IMR-90 (cell line): ENCODE measurements around the gene MAML2. TPM values are rescaled to one million over a fixed set of nuclear protein-coding genes. Genes with fewer than 3 reads are reported as not detected.

ENCODE experiments used
- ATAC-seq: fragments of 200-7000 bp; cut with Tn5 transposase; 2 replicates; pipeline ENCODE4 v1.9.1; 2020; ENCODE audit warnings: low read depth, mild to moderate bottlenecking, moderate library complexity
- BruUV-seq: library from RNA; stranded (reverse); fragments of 400-500 nt; replicated peaks from 2 replicates; lab custom pipeline; 2021; lab: Mats Ljungman, UMichigan
- CTCF ChIA-PET: fragments of 300-600 bp; formaldehyde crosslinking; extraction: SDS; loops from one replicate; lab custom pipeline; 2021; ENCODE audit warnings: antibody characterized with exemption; lab: Yijun Ruan, JAX
- POLR2A ChIA-PET: fragments of 300-600 bp; sonication (Branson Sonifier 250); formaldehyde crosslinking; loops from one replicate; lab custom pipeline; 2022; ENCODE audit warnings: antibody characterized with exemption; ENCODE audit not compliant: unreplicated experiment; lab: Charles Lee
- DNase-seq: peaks from one replicate; pipeline ENCODE4 v3.0.0; 2013
- H2AFZ ChIP-seq: replicated peaks from 2 replicates; pipeline ENCODE3; 2013; ENCODE audit warnings: low read length, mild to moderate bottlenecking; ENCODE audit not compliant: poor library complexity
- H2AK5ac ChIP-seq: 2 replicates; pipeline ENCODE4 v1.6.1; 2013; ENCODE audit warnings: low read depth, low read length, inconsistent platforms
- H2AK9ac ChIP-seq: replicated peaks from 2 replicates; pipeline ENCODE3; 2013; ENCODE audit warnings: mild to moderate bottlenecking, low read depth, low read length, moderate library complexity; ENCODE audit not compliant: poor library complexity
- H2BK120ac ChIP-seq: 2 replicates; pipeline ENCODE4 v1.6.1; 2013; ENCODE audit warnings: low read depth, low read length, inconsistent platforms
- H2BK15ac ChIP-seq: 3 replicates; pipeline ENCODE4 v1.6.1; 2013; ENCODE audit warnings: low read depth, low read length, inconsistent platforms
- H2BK20ac ChIP-seq: 2 replicates; pipeline ENCODE4 v1.6.1; 2013; ENCODE audit warnings: low read depth, mild to moderate bottlenecking, inconsistent platforms, low read length, moderate library complexity
- H2BK5ac ChIP-seq: 2 replicates; pipeline ENCODE4 v1.6.1; 2013; ENCODE audit warnings: mild to moderate bottlenecking, low read depth, low read length, inconsistent platforms; ENCODE audit not compliant: poor library complexity, severe bottlenecking
- H3K14ac ChIP-seq: replicated peaks from 2 replicates; pipeline ENCODE4 v1.6.1; 2013; ENCODE audit warnings: low read depth, low read length, inconsistent platforms
- H3K18ac ChIP-seq: 2 replicates; pipeline ENCODE4 v1.6.1; 2013; ENCODE audit warnings: low read depth, low read length, control low read depth
- H3K23ac ChIP-seq: 2 replicates; pipeline ENCODE4 v1.6.1; 2013; ENCODE audit warnings: low read depth, low read length, inconsistent platforms
- H3K27ac ChIP-seq: 2 replicates; pipeline ENCODE4 v1.5.1; 2013; ENCODE audit warnings: mild to moderate bottlenecking, control low read depth, low read length; ENCODE audit not compliant: insufficient read depth
- H3K27me3 ChIP-seq: 2 replicates; pipeline ENCODE4 v1.6.1; 2013; ENCODE audit warnings: low read length; ENCODE audit not compliant: control insufficient read depth, insufficient read depth
- H3K36me3 ChIP-seq: 2 replicates; pipeline ENCODE4 v1.6.1; 2013; ENCODE audit warnings: low read length, mixed read lengths; ENCODE audit not compliant: control insufficient read depth, insufficient read depth
- H3K4ac ChIP-seq: 2 replicates; pipeline ENCODE4 v1.6.1; 2013; ENCODE audit warnings: low read depth, low read length, inconsistent platforms
- H3K4me1 ChIP-seq: 2 replicates; pipeline ENCODE4 v1.6.1; 2013; ENCODE audit warnings: low read length, mixed read lengths; ENCODE audit not compliant: control insufficient read depth, insufficient read depth
- H3K4me2 ChIP-seq: 2 replicates; pipeline ENCODE4 v1.6.1; 2013; ENCODE audit warnings: low read depth, mild to moderate bottlenecking, control low read depth, low read length, moderate library complexity
- H3K4me3 ChIP-seq: 2 replicates; pipeline ENCODE4 v1.5.1; 2013; ENCODE audit warnings: low read depth, mild to moderate bottlenecking, control low read depth, low read length, moderate library complexity; ENCODE audit not compliant: insufficient read depth
- H3K56ac ChIP-seq: 2 replicates; pipeline ENCODE4 v1.6.1; 2013; ENCODE audit warnings: low read length, inconsistent platforms; ENCODE audit not compliant: insufficient read depth; ENCODE audit errors: extremely low read depth
- H3K79me1 ChIP-seq, 2 experiments: 2 replicates each; pipeline ENCODE4 v1.6.1; 2013; ENCODE audit warnings: low read length in 2 of 2, inconsistent platforms in 1 of 2, low read depth in 1 of 2
- H3K9ac ChIP-seq: 2 replicates; pipeline ENCODE4 v1.6.1; 2013; ENCODE audit warnings: low read depth, low read length, control low read depth
- H3K9me1 ChIP-seq: 2 replicates; pipeline ENCODE4 v1.6.1; 2013; ENCODE audit warnings: low read length, inconsistent platforms; ENCODE audit not compliant: insufficient read depth
- H3K9me3 ChIP-seq: 2 replicates; pipeline ENCODE4 v1.6.1; 2013; ENCODE audit warnings: low read length; ENCODE audit not compliant: control insufficient read depth, insufficient read depth
- H4K20me1 ChIP-seq: 2 replicates; pipeline ENCODE4 v1.6.1; 2013; ENCODE audit warnings: low read length, inconsistent platforms; ENCODE audit not compliant: insufficient read depth
- H4K5ac ChIP-seq: 2 replicates; pipeline ENCODE4 v1.6.1; 2013; ENCODE audit warnings: mild to moderate bottlenecking, low read depth, low read length, control low read depth
- H4K8ac ChIP-seq, 2 experiments: 2 replicates each; pipeline ENCODE4 v1.6.1; 2013; ENCODE audit warnings: low read depth in 2 of 2, low read length in 2 of 2, control low read depth in 1 of 2, inconsistent platforms in 1 of 2
- H4K91ac ChIP-seq: 2 replicates; pipeline ENCODE4 v1.6.1; 2013; ENCODE audit warnings: low read depth, low read length, inconsistent platforms; ENCODE audit not compliant: insufficient read depth
- BHLHE40 ChIP-seq: fragments of 150-350 bp; IDR thresholded peaks from 2 replicates; pipeline ENCODE4 v1.6.1; 2016; ENCODE audit warnings: mild to moderate bottlenecking, low read depth, low read length
- CHD1 ChIP-seq: IDR thresholded peaks from 2 replicates; pipeline ENCODE4 v1.6.1; 2012; ENCODE audit warnings: low read depth, low read length, improper control_type of control experiment
- MAFK ChIP-seq: IDR thresholded peaks from 2 replicates; pipeline ENCODE4 v1.6.1; 2012; ENCODE audit warnings: low read depth, low read length, improper control_type of control experiment
- MXI1 ChIP-seq: IDR thresholded peaks from 2 replicates; pipeline ENCODE4 v1.6.1; 2012; ENCODE audit warnings: low read depth, mild to moderate bottlenecking, low read length, moderate library complexity, borderline replicate concordance
- NFE2L2 ChIP-seq: fragments of 150-350 bp; IDR thresholded peaks from 2 replicates; pipeline ENCODE4 v1.6.1; 2016; ENCODE audit warnings: low read depth, mild to moderate bottlenecking, low read length
- POLR2A ChIP-seq: IDR thresholded peaks from 2 replicates; pipeline ENCODE4 v1.6.1; 2012; ENCODE audit warnings: mild to moderate bottlenecking, low read depth, low read length
- RAD21 ChIP-seq: IDR thresholded peaks from 2 replicates; pipeline ENCODE4 v1.6.1; 2012; ENCODE audit warnings: low read length, improper control_type of control experiment
- RCOR1 ChIP-seq: IDR thresholded peaks from 2 replicates; pipeline ENCODE4 v1.6.1; 2012; ENCODE audit warnings: mild to moderate bottlenecking, low read length, improper control_type of control experiment; ENCODE audit not compliant: insufficient replicate concordance
- RFX5 ChIP-seq: IDR thresholded peaks from 2 replicates; pipeline ENCODE4 v1.8.0; 2012; ENCODE audit warnings: low read depth, mild to moderate bottlenecking, low read length, moderate library complexity
- WGBS, 2 experiments: methylation state at CpG; one replicate each; pipeline versions ENCODE4 v1.1.5 to v1.1.7; 2013; ENCODE audit warnings: missing lambda C conversion rate in 2 of 2; ENCODE audit not compliant: insufficient read length in 1 of 2; ENCODE audit errors: extremely low coverage in 2 of 2; 5-methylcytosine and 5-hydroxymethylcytosine counted together
- dilution Hi-C: fragments of 300-500 bp; cut with HindIII; formaldehyde crosslinking; loops from one replicate; pipeline ENCODE4 v1.14.3; 2018; ENCODE audit warnings: low sequenced_read_pairs; ENCODE audit not compliant: unreplicated experiment
- in situ Hi-C: fragments of 300-500 bp; cut with MboI; formaldehyde crosslinking; loops from 3 replicates; pipeline ENCODE4 v1.14.3; 2019; ENCODE audit warnings: low sequenced_read_pairs, inconsistent platforms, mixed read lengths
- intact Hi-C: fragments of 100-400 bp; cut with micrococcal nuclease; formaldehyde crosslinking; loops from 2 replicates; pipeline ENCODE4 v1.10.0; 2022
- polyA plus RNA-seq, 3 experiments: library from polyadenylated mRNA; depleted of rRNA; stranded (reverse); fragments of >200 nt; gene quantifications; 2 replicates each; pipeline ENCODE4 v1.2.3, GENCODE V29; 2012; ENCODE audit warnings: low replicate concordance in 1 of 3
- total RNA-seq: library from RNA; depleted of rRNA; stranded (reverse); fragments of >200 nt; gene quantifications from 2 replicates; pipeline ENCODE4 v1.2.3, GENCODE V29; 2012
- TF ChIP-seq, protein P1 (sequence below): conservative IDR thresholded peaks from 2 replicates; pipeline ENCODE4 v1.5.1; 2012; ENCODE audit warnings: mild to moderate bottlenecking, low read depth, low read length, improper control_type of control experiment
- TF ChIP-seq, protein P2 (sequence below): fragments of 150-350 bp; IDR thresholded peaks from 2 replicates; pipeline ENCODE4 v1.6.1; 2017; ENCODE audit warnings: mild to moderate bottlenecking, antibody characterized with exemption, low read length, low read depth
- TF ChIP-seq, protein P3 (sequence below): fragments of 150-350 bp; IDR thresholded peaks from 2 replicates; pipeline ENCODE4 v1.6.1; 2016; ENCODE audit warnings: low read depth, mild to moderate bottlenecking, low read length, moderate library complexity, borderline replicate concordance

The MAML2 gene
- total and polyA plus RNA-seq, 2 of the 4 experiments (the other 2 are of a cell fraction) = 15.0 to 19.5 TPM

DNA sequence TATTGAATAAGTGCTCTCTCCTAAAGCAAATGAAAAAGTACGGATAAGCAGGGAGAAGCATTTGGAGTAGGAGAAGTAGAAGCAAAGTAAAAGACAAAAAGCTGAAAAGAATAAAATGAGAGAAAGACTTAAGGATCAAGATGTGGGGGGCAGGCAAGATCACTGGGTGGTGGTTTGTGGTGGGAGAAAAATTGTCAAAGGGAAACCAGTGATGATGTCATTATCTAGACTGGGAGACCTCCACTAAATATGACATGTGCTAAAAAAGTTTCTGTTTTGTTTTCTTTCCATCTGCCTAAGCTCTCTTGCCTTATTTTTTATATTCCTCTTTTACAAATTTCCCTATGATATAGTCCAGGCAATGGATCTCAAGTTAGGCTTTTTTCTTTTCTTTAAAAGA lies 14.8 kb upstream of the MAML2 start:
- no peak overlapping the region for H3K56ac ChIP-seq
- no peak overlapping the region for H4K5ac ChIP-seq
- H4K20me1 ChIP-seq = no peaks in the 10 kb centered on the region
- no peak overlapping the region for H3K23ac ChIP-seq
- no peak overlapping the region for H4K8ac ChIP-seq
- DNase-seq (no peak), ATAC-seq (no peak)
- no peak overlapping the region for H3K27ac ChIP-seq
- peaks cover 6% of the 10 kb centered on the region; the same call in 1 of the 2 replicates for H3K9me1 ChIP-seq
- H2BK15ac ChIP-seq = no peak overlapping the region
- ChIA-PET CTCF (interaction anchor here (0.6 to 1.6 kb wide), 2 partner anchors 11 to 14 kb away, joined by 6 to 7 read pairs; partner anchors contain the start of gene MAML2), POLR2A (no interaction called here)
- H3K4ac ChIP-seq = no peak overlapping the region
- H2AFZ ChIP-seq = no peak overlapping the region
- no peak overlapping the region for H3K14ac ChIP-seq
- peaks cover 8% of the 10 kb centered on the region for H3K36me3 ChIP-seq
- H2AK5ac ChIP-seq = no peak overlapping the region
- no peak overlapping the region for H2AK9ac ChIP-seq
- H4K91ac ChIP-seq = no peak overlapping the region
- dilution Hi-C loops (loop anchor here (25.0 kb wide), 1 partner anchor 320 kb away; no protein-coding TSS in a partner anchor), intact Hi-C loops (no loop called here), in situ Hi-C loops (no loop called here)
- no peak for TF ChIP-seq CHD1
- TF ChIP-seq, protein P1, sequence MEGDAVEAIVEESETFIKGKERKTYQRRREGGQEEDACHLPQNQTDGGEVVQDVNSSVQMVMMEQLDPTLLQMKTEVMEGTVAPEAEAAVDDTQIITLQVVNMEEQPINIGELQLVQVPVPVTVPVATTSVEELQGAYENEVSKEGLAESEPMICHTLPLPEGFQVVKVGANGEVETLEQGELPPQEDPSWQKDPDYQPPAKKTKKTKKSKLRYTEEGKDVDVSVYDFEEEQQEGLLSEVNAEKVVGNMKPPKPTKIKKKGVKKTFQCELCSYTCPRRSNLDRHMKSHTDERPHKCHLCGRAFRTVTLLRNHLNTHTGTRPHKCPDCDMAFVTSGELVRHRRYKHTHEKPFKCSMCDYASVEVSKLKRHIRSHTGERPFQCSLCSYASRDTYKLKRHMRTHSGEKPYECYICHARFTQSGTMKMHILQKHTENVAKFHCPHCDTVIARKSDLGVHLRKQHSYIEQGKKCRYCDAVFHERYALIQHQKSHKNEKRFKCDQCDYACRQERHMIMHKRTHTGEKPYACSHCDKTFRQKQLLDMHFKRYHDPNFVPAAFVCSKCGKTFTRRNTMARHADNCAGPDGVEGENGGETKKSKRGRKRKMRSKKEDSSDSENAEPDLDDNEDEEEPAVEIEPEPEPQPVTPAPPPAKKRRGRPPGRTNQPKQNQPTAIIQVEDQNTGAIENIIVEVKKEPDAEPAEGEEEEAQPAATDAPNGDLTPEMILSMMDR = no peak
- no peak for TF ChIP-seq MXI1
- TF ChIP-seq, protein P2, sequence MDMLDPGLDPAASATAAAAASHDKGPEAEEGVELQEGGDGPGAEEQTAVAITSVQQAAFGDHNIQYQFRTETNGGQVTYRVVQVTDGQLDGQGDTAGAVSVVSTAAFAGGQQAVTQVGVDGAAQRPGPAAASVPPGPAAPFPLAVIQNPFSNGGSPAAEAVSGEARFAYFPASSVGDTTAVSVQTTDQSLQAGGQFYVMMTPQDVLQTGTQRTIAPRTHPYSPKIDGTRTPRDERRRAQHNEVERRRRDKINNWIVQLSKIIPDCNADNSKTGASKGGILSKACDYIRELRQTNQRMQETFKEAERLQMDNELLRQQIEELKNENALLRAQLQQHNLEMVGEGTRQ = no peak
- TF ChIP-seq, protein P3, sequence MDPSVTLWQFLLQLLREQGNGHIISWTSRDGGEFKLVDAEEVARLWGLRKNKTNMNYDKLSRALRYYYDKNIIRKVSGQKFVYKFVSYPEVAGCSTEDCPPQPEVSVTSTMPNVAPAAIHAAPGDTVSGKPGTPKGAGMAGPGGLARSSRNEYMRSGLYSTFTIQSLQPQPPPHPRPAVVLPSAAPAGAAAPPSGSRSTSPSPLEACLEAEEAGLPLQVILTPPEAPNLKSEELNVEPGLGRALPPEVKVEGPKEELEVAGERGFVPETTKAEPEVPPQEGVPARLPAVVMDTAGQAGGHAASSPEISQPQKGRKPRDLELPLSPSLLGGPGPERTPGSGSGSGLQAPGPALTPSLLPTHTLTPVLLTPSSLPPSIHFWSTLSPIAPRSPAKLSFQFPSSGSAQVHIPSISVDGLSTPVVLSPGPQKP = no peak
- TF ChIP-seq BHLHE40 = no peak
- TF ChIP-seq RCOR1 = no peak
- no peak for TF ChIP-seq RFX5
- no peak for TF ChIP-seq POLR2A
- TF ChIP-seq RAD21 = no peak
- no peak for TF ChIP-seq MAFK
- TF ChIP-seq NFE2L2 = no peak
- no peak overlapping the region for H2BK5ac ChIP-seq
- no peak overlapping the region for H3K4me3 ChIP-seq
- 100% methylated on average over 1 of the region's 1 CpG; no CpG with 5 or more reads in 1 of the 2 experiments for WGBS, 2 experiments
- H3K18ac ChIP-seq = no peak overlapping the region
- no peaks in the 10 kb centered on the region for H3K27me3 ChIP-seq
- H3K4me2 ChIP-seq = no peak overlapping the region
- no peak overlapping the region for H2BK20ac ChIP-seq
- H3K79me1 ChIP-seq = peaks cover 0 to 5% of the 10 kb centered on the region in 2 experiments; a peak in 1 of 4 replicates
- H2BK120ac ChIP-seq = no peak overlapping the region
- no TSS peak for BruUV-seq
- H3K9me3 ChIP-seq = no peaks in the 10 kb centered on the region
- no peak overlapping the region for H3K9ac ChIP-seq
- H3K4me1 ChIP-seq = no peaks in the 10 kb centered on the region
